Loucy (cell line): ENCODE measurements around the gene PDZD7.

Source experiments
- H2AFZ ChIP-seq: fragments of 200-600 bp; sonication (generic); 2 replicates; pipeline ENCODE4 v1.6.0; 2016; ENCODE audit warnings: antibody characterized with exemption, mild to moderate bottlenecking, low read length, moderate library complexity
- H3F3A ChIP-seq: fragments of 200-600 bp; 2 replicates; pipeline ENCODE4 v1.6.0; 2016; ENCODE audit warnings: antibody characterized with exemption, low read depth, mild to moderate bottlenecking
- H3K27me3 ChIP-seq: fragments of 200-600 bp; sonication (generic); 2 replicates; pipeline ENCODE4 v1.6.1; 2014; ENCODE audit warnings: low read length, mild to moderate bottlenecking; ENCODE audit not compliant: insufficient read depth, poor library complexity, severe bottlenecking
- H3K36me3 ChIP-seq: fragments of 200-600 bp; sonication (generic); 2 replicates; pipeline ENCODE4 v1.6.1; 2016; ENCODE audit warnings: low read length; ENCODE audit not compliant: insufficient read depth
- H3K4me1 ChIP-seq: fragments of 200-600 bp; sonication (generic); 2 replicates; pipeline ENCODE4 v1.5.1; 2014; ENCODE audit warnings: low read length, mild to moderate bottlenecking; ENCODE audit not compliant: insufficient read depth, poor library complexity, severe bottlenecking
- H3K4me2 ChIP-seq: fragments of 200-600 bp; sonication (generic); 2 replicates; pipeline ENCODE4 v1.6.0; 2014; ENCODE audit warnings: antibody characterized with exemption, low read length, low read depth, mild to moderate bottlenecking; ENCODE audit not compliant: poor library complexity, severe bottlenecking
- H3K4me3 ChIP-seq: fragments of 200-600 bp; sonication (generic); 2 replicates; pipeline ENCODE4 v1.5.1; 2014; ENCODE audit warnings: low read length, mild to moderate bottlenecking, mixed read lengths; ENCODE audit not compliant: poor library complexity, severe bottlenecking
- H3K79me2 ChIP-seq: fragments of 200-600 bp; sonication (generic); 2 replicates; pipeline ENCODE4 v1.6.1; 2014; ENCODE audit warnings: low read length; ENCODE audit not compliant: insufficient read depth
- H3K9ac ChIP-seq: fragments of 200-600 bp; sonication (generic); 2 replicates; pipeline ENCODE4 v1.6.0; 2014; ENCODE audit warnings: mild to moderate bottlenecking, low read depth, low read length, moderate library complexity; ENCODE audit not compliant: poor library complexity, severe bottlenecking
- H3K9me2 ChIP-seq: fragments of 200-600 bp; sonication (generic); replicated peaks from 2 replicates; pipeline ENCODE4 v1.6.1; 2016; ENCODE audit warnings: low read depth, low read length, mixed read lengths
- H3K9me3 ChIP-seq: fragments of 200-600 bp; sonication (generic); 2 replicates; pipeline ENCODE4 v1.6.1; 2014; ENCODE audit warnings: mild to moderate bottlenecking, antibody characterized with exemption, low read length, low read depth; ENCODE audit not compliant: insufficient read depth
- H4K20me1 ChIP-seq: fragments of 200-600 bp; sonication (generic); 2 replicates; pipeline ENCODE4 v1.6.0; 2014; ENCODE audit warnings: antibody characterized with exemption, low read length, mild to moderate bottlenecking; ENCODE audit not compliant: insufficient read depth, poor library complexity, severe bottlenecking
- EZH2phosphoT487 ChIP-seq: fragments of 200-600 bp; IDR thresholded peaks from 2 replicates; pipeline ENCODE4 v1.6.1; 2018; ENCODE audit warnings: antibody characterized with exemption, mild to moderate bottlenecking, moderate library complexity, borderline replicate concordance
- TF ChIP-seq, protein P1 (sequence below): fragments of 200-600 bp; sonication (generic); conservative IDR thresholded peaks from 2 replicates; pipeline ENCODE4 v1.5.1; 2014; ENCODE audit warnings: mild to moderate bottlenecking, antibody characterized with exemption, low read length

Gene PDZD7

DNA sequence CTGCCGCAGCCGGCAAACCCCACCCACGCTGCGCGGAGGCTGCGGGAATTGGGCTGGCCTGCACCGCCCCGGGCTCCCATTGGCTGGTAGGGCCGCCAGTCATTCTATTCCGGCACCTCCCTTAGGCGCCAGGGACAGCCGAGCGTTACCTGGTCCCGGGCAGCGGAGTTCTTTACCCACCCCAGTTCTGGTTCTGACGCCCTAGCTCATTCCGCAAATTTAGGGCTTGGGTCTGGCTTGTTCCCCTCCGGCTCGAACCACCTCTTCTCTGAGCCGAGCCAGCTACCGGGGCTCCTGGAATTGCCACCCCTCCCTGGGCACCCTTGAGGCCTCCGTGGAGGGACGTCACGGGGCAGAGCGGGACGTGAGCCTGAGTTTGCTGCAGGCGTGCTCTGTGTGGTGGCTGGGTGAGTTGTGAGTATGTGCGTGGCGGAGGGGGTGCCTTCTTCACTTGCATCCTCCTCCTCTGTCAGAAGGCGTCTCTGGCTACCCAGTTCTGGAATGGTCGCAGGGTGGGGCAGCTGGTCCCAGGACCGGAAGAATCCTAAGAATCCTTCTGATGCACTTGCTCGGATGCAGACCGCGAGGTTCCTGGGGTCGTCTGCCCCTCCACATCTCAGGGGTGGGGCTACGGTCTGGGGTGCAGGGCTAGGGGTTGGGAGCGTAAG lies at the start of gene PDZD7, which contains the start of gene SFXN3:
PDZD7 (minus strand) TSS at position 2 of the 668 bp plus-strand sequence. CDS start 910 bp downstream, outside the sequence.
SFXN3 (plus strand) TSS at position 107 of the 668 bp plus-strand sequence. CDS start 3,461 bp downstream, outside the sequence.
- peak within 1 kb of the TSS; percentile 97 for H3K4me2 ChIP-seq
- H2AFZ ChIP-seq, result peak within 1 kb of the TSS; percentile 97
- H3K36me3 ChIP-seq, result no peaks in the 10 kb centered on the region; the same call in 1 of the 2 replicates
- H4K20me1 ChIP-seq, result no peaks in the 10 kb centered on the region
- H3K4me3 ChIP-seq, result peak within 1 kb of the TSS; percentile 77
- H3F3A ChIP-seq, result no peaks in the 10 kb centered on the region
- H3K27me3 ChIP-seq, result no peaks in the 10 kb centered on the region
- no peak for TF ChIP-seq EZH2phosphoT487
- TF ChIP-seq, protein P1, sequence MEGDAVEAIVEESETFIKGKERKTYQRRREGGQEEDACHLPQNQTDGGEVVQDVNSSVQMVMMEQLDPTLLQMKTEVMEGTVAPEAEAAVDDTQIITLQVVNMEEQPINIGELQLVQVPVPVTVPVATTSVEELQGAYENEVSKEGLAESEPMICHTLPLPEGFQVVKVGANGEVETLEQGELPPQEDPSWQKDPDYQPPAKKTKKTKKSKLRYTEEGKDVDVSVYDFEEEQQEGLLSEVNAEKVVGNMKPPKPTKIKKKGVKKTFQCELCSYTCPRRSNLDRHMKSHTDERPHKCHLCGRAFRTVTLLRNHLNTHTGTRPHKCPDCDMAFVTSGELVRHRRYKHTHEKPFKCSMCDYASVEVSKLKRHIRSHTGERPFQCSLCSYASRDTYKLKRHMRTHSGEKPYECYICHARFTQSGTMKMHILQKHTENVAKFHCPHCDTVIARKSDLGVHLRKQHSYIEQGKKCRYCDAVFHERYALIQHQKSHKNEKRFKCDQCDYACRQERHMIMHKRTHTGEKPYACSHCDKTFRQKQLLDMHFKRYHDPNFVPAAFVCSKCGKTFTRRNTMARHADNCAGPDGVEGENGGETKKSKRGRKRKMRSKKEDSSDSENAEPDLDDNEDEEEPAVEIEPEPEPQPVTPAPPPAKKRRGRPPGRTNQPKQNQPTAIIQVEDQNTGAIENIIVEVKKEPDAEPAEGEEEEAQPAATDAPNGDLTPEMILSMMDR, result no peak
- H3K9me2 ChIP-seq, result no peaks in the 10 kb centered on the region
- H3K79me2 ChIP-seq, result no peaks in the 10 kb centered on the region; the same call in 1 of the 2 replicates
- H3K9me3 ChIP-seq, result no peaks in the 10 kb centered on the region
- peak within 1 kb of the TSS; percentile 67 for H3K9ac ChIP-seq
- H3K4me1 ChIP-seq, result peaks cover 29% of the 10 kb centered on the region

DNA sequence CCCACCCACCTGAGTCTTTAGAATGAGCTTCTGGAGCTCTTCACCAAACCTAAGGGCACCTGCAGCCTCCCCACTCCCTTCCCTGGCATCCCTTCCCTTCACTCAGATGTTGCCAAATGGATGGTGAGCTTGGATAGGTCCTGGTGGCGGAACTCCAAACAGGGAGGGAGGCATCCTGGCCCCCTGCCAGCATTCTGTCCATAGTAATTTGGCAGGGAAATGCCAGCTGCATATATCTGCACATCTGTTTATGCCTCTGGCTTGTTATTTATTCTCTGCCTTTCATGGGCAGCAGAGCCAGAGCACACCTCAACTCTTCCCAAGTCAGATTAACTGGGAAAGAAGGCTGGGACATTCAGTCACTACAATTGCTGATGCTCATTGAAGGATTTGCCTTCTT lies 48.9 kb upstream of the PDZD7 start:
- no peak overlapping the region for H2AFZ ChIP-seq
- H3K9ac ChIP-seq, result no peak overlapping the region
- no peaks in the 10 kb centered on the region for H3K9me2 ChIP-seq
- H3K4me1 ChIP-seq, result no peaks in the 10 kb centered on the region
- no peaks in the 10 kb centered on the region for H4K20me1 ChIP-seq
- no peak overlapping the region for H3K4me2 ChIP-seq
- H3K36me3 ChIP-seq, result no peaks in the 10 kb centered on the region
- TF ChIP-seq, protein P1, result no peak
- TF ChIP-seq EZH2phosphoT487, result no peak
- no peaks in the 10 kb centered on the region for H3K27me3 ChIP-seq
- H3K9me3 ChIP-seq, result no peaks in the 10 kb centered on the region
- no peaks in the 10 kb centered on the region for H3F3A ChIP-seq
- no peak overlapping the region for H3K4me3 ChIP-seq
- no peaks in the 10 kb centered on the region for H3K79me2 ChIP-seq

DNA sequence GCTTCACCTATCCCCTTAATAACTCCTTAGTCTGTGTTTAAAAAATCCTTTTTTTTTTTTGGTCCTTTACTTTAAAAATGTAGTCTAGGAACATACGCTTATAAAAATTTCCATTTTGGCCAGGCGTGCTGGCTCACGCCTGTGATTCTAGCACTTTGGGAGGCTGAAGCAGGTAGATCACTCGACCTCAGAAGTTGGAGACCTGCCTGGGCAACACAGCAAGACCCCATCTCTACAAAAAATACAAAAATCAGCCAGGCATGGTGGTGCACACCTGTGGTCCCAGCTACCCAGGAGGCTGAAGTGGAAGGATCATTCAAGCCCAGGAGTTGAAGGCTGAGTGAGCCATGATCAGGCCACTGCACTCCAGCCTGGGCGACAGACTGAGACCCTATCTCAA lies 45.7 kb upstream of the PDZD7 start:
- Histone ChIP-seq H3K79me2 (no peaks in the 10 kb centered on the region), H3K4me3 (no peak overlapping the region), H3K4me2 (no peak overlapping the region), H3F3A (no peaks in the 10 kb centered on the region), H3K36me3 (no peaks in the 10 kb centered on the region), H3K9me2 (no peaks in the 10 kb centered on the region), H3K9ac (no peak overlapping the region), H3K4me1 (no peaks in the 10 kb centered on the region), H2AFZ (no peak overlapping the region), H3K9me3 (no peaks in the 10 kb centered on the region), H4K20me1 (no peaks in the 10 kb centered on the region), H3K27me3 (no peaks in the 10 kb centered on the region)
- TF ChIP-seq, protein P1, result no peak
- TF ChIP-seq EZH2phosphoT487, result no peak
